Muscle of arm (tissue), 12 donors: Measurements from ENCODE around the gene AUTS2. TPM values are rescaled to one million over a fixed set of nuclear protein-coding genes. Genes with fewer than 3 reads are reported as not detected.

Experiments used
- DNase-seq: peaks from one replicate; pipeline ENCODE4 v3.0.0-alpha.2; 2013
- polyA plus RNA-seq, 12 donors: library from polyadenylated mRNA; unstranded; fragments of 120-200 nt; gene quantifications; one replicate each; pipeline ENCODE4 v1.2.1, GENCODE V29; 2013; ENCODE audit not compliant: insufficient read length in 12 of 12

The AUTS2 gene
- polyA plus RNA-seq, 12 donors, result 60.0 to 182 (median 86.6) TPM

DNA sequence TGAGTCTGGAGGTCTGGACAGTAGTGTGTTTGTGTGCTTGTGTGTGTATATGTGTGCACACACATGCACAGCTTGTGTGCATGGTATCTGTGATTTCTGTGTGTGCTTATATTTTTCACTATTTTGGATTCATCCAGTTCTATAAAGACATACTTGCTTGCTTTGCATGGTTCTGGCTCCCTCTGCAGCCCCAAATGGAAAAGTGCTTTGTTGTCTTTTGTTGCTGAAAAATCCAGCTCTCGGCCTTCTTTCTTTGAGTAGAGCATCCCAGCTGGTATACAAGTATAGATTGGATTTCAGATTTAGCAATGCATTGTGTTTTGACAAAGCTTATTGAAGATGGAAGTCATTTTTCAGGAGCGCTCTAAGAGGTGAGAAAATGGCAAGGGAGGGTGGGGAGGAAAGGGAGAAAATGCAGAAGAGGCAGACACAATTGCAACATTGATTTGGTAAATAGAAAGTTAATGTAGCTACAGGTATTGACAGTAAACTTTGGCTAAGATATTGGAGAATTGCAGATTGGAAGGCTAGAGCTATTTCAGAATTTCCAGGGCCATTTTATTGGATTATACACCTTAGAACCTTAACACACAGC lies 333.9 kb downstream of the AUTS2 start:
- peak; percentile 53 for DNase-seq

DNA sequence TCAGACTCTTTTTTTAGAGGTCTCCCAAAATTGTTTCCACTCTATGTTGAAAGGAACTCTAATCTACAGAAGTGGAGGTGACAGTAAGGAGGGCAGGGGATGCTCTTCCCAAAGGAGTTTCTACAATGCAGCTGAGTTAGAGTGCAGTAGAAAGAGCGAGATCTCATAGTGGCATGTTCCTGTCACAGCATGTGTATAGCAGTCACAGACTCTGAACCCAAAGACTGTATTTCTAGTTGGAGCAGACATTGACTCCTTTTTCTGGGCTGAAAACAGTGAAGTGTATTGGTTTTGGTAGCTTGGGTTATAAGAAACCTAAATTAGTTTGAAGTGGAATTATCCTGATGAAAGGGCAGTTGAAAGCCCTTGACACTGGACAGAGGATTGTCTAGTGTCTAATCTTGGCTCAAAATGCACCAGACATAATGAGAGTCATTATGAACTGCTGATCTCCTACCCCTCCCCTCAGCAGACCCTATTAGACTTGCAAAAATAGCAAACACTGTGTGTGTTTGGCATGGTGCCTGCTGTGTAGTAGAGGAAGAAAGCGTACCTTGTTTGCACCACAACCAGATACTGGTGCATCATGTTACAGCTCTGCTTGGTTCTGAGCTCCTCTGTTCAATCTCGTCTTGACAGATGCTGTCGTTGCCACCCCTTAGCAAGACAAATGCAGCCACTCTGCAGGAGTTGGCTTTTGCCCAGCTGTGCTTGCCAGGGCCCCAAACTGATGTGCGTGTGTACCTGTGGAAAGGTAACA lies 336.0 kb downstream of the AUTS2 start:
- no peak for DNase-seq

DNA sequence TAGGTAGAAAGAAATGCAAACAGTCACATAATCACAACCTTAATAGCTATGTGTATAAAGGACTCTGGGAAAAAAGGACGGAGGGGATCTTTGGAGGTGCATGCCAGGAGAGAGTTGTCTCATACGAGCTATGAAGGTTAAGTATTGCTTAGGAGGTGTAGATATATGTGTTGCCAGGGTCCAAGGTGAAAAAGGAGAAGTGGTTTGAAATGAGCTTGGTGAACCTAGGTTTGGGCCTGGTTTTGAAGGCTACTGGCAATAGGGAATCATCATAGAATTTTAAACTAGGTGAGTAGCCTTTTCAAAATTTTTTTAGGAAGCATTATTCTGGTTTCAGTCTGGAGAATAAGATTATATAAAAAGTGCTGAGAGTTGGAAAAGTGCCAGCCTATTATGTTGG lies 336.8 kb downstream of the AUTS2 start:
- no peak for DNase-seq

DNA sequence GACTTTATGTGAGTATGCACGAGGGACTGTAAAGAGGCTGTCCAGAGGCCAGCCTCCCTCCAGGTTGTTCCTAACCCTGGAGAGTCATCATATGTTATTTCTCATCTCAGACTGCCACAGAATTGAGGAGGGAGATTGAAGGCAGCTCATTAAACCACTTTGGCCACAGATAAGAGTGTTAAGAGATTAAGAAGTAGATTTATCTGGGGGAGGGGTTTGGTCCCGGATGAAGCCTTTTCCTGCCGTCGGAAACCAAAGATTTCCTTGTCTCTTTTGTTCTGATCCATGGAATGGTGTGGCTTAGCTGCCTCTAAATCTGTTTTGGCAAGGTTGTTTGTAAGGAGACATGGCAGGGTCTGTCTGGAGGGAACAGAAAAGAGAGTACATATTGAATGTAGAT lies 338.8 kb downstream of the AUTS2 start:
- DNase-seq, result no peak

DNA sequence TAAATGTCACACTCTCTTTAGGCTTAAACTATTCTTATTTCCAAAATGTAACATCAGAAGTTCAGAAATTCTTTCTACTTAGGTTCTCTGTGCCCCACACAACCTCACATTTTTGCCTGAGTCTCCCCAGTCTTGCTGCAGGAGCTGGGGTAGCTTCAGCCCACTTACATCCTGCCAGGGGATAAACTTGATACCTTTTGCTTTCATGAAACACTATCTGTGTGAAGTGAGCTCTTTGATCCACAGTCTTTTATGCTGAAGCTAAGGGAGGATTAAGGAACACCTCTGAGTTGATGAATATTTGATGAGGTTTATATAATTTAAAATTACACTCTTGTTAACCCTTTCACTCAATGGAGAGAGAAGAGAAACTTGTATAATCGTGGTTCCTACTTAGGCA lies 341.0 kb downstream of the AUTS2 start:
- no peak for DNase-seq

DNA sequence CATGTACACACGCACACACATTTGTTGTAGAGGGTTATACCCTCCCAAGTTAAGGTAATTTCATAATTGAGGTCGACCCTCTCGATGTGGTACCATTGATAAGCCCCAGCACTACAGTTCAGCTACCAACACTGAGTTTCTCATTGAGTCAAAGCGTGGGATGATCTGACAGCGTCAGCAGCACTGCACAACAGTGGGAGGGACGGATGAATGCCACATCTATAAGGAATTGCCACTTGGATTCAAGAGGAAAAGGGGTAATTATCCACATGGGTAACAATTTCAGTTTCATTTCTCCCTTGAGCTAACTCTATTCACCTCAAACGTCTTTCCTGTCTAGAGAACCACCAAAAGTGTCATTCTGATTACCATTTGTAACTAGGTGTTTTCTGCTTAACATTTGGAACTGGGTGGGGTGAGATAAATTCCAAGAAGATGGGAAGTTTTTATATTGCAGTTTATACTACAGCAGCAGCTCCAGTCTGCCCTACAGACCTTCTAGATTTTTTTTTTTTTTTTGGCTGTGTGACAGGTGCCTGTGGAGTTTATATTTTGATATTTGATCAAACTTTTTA lies 342.9 kb downstream of the AUTS2 start:
- no peak for DNase-seq

DNA sequence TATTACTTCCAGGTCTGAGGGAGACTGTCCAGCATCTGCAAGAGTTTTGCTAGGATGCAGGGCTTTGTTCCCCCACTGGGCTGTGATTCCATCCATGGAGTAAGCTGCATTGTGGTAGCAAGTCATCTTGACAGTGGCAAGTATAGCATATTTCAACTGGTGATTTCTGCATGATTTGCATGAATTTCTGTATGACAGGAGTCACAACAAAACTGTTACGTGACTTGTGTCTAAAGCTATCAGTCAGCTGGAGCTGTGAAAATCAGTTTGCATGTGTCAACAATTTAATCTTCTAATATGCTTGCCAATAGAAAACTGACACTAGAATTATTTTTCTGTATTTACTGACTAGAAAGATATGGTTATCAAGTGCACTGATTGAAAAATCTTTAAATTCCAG lies 344.3 kb downstream of the AUTS2 start:
- DNase-seq, result no peak

DNA sequence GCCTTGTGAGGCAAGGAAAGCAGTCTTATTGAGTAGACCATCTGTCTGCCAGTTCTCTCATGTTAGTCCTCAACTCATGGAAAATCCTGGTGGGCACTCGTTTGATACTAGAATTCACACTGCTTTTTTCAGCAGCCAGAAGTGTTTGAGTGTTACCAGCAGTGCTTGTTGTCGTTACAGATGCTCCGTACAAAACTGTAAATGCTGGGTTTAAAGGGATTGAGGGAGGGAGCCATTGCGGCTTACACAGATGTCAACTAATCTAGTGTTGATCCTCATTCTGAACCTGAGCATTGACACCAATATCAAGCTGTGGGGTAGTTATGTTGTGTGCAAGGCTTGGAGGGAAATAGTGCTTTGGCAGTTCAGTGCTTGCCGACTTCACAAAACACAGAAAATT lies 348.6 kb downstream of the AUTS2 start:
- no peak for DNase-seq

DNA sequence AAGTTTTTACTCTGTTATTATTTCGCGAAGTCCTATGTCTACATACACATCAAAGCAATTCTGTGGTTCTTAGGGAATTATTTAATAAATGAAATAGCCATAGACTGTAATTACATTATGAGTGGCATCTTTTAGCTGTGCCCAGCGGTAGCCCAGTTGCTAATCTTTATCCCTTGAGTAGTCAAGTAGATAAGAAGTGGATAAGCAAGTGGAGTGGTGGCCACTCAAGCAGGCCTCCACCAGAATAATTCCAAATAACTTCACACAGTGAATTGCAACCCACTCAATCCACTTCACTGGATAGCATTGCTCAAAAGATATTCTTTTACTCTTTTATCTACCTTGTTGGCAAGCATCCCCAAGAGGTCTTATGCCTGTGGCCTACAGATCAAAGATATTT lies 349.7 kb downstream of the AUTS2 start:
- DNase-seq, result no peak

DNA sequence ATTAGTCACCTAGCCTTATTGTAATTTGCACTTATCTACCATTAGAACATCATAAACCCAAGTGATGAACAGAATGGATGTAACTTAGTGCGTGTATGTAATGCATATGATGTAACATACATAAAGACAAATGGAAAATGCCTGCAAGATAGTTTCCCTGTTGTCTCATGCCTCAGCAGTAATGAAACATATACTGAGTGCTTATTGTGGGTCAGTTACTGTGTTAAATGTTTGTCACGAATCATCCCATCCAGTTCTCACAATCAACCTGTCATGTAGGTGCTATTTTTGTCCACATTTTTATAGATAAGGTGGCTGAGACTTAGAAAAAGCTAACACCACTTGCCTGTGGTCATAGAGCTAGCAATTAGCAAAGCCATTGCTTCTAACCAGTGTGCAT lies 350.8 kb downstream of the AUTS2 start:
- no peak for DNase-seq

DNA sequence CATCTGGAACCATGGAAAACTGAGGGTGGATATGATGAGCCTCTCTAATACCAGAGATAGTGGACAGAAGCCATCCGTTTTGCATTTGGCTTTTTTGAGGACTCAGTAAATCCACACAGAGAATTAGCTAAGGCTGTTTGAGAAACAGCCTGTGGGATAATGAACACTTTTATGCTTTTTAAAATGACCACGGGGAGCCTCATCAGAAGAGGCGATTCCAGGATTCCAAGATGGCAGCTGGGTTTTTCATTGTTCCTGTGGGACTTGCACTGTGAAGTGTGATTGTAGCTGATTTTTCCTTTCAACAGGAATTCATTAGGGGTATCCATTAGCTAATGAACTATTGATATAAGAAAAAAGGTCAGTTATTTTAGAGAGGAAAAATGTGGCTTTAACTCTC lies 353.2 kb downstream of the AUTS2 start:
- DNase-seq, result no peak

DNA sequence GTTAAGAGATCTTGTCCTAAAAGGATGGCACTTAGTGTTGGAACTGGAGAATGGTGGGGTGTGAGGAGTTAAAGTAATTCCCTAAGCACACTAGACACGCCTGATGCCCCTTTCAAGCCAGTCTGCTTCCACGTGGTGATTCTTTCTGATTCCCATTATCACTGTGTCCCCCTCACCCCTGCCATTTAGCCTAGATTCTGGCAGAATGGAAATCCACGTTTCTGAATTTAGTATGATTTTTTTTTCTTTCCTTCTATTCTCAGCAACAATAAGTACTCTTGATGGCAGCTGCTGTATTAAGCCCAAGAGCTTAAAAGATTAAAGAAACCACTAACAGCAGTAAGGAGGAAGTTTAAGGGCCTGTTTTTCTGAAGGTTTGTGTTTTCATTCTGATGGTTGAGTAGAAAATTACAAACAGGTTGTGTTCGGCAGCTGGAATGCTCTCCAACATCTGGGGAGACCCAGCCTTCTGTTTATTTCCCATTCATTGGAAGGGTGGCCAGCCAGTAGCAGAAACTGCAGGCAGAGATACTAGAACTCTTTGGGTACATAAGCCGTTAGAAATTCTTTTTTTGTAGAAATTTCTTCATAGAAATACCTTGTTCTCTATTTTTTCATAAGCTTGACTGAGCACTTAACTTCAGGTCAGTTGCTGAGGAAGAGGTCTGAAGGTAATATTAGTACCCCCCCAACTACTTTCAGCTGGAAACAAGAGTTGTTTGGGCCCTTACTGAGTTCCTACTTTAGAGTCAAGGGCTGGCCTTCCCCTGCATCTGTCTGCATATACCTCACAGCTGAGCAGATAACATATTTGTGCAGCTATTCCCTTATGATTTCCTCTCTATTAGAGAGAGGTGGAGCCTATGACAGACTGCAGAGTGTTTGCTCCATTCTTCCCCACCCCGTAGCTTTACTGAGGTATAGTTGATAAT lies 355.1 kb downstream of the AUTS2 start:
- DNase-seq, result peak; percentile 47

DNA sequence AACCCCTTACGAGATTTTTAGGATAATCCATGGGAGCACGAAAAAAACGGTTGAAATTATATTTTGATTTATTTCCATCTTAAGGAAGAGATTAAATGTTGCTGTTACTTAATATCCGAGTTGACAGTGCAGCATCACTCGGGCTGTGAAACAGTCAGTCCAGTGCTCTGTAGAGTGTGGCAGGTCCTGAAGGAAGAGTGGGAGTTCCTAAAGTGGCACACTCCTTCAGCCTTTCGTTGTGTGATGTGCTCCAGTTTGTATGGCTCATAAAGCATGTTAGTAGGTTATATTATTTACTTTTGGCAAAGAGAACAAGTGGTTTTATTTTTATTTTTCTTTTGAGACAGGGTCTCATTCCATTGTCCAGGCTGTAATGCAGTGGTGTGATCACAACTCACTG lies 358.3 kb downstream of the AUTS2 start:
- no peak for DNase-seq

DNA sequence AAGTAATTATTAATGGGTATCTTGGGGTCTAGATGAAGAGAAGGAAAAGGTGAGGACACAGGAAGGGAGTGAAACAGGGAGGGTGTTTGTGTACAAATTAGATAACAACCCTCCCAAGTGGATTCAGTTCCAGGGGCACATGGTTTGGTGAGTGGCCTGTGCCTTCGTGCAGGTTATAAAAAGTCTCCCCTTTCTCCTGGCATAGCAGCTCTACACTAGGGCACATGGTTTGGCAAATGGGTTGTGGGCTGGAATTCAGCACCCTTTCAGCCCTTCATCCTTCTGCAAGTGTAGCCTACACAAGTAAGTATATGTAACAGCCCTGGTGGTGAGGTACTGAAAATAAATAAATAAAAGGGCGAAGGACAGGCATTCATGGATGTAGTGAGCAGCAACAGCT lies 359.4 kb downstream of the AUTS2 start:
- DNase-seq, result no peak

DNA sequence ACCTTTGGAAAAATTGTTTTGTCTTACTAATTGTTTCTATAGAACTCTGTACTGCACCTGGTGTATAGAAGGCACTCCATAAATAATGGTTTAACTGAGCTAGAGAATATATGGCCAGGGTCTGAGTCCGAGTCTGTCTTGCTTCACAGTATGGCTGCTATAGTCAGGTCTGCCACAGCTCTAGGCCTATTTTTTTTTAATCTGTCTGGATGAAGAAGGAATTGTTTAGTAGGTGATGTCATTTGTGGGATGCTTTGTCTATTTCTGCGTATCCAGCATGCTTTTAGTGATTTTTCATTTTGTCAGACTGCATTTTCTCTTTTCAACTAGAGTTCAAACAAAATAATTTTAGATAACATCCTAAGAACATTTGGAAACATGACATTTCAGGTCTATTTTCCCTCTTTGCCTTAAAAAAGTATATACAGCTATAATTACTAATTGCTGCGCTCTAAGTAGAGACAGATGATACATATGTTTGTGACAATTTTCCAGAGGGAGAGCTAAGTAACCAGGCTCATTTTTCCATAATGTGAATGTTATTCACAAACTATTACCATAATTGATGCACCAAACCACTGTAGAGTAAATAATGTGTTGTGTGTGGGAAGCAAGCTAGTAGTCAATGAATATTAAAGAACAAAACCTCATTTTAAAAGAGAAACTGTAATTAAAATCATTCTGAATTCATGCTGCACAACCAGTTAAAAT lies 361.7 kb downstream of the AUTS2 start:
- DNase-seq, result peak; percentile 25

DNA sequence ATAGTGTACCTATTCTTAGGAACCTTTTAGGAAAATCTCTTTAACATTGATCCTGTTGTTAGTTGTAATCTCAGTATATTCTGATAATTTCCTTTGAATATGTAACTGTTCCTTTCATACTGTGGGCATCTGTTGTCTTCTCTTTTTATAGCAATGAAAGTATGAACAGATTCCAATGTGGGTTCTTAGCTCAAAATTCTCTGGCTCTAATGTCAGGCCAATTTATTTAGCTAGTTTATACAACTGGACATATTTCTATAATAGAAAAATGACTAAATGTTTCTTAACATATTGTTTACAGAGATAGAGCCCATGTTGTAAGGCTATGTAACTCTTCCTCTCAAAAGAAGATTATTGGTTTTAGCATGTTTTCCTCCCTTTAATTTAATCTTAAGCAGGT lies 363.2 kb downstream of the AUTS2 start:
- DNase-seq, result no peak

DNA sequence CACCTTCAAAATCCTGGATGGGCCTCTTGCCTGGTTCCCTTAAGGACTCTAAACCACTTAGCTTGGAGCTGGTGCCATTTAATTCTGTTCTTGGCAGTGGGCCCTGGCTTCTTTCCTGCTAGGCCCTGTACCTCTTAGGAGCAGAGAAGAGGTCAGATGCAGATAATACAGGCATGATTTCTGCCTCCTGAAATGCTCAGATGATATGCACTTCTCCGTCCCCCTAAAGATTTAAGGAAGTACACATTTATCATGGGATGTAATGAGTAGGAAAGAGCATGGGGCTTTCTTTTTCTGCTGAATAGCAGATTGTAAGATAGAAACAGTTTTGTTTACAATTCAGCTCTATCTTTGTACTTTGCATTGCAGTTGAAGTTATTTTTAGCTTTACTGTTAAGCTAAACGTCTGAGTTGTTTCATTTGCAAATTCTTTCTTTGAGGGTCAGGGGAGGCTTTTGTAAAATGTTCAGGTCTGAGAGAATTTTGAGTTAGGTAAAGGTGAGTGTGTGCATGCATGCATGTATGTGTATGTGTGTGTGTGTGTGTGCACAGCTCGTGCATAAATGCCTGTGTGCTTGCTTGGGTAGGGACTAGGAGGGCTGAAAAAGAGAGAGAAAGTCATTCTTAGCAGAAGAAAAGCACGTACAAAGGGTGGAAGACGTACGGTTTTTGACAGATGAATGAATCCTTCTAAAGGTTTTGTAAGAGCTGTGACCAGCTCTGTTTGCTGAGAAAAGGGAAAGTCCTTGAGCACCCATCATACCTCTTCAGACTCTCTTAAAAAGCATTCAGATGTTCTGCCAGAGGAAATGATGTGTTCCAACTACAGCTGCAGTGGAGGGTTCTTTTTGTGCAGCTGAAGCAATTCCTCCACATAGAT lies 364.2 kb downstream of the AUTS2 start:
- peak; percentile 61 for DNase-seq

DNA sequence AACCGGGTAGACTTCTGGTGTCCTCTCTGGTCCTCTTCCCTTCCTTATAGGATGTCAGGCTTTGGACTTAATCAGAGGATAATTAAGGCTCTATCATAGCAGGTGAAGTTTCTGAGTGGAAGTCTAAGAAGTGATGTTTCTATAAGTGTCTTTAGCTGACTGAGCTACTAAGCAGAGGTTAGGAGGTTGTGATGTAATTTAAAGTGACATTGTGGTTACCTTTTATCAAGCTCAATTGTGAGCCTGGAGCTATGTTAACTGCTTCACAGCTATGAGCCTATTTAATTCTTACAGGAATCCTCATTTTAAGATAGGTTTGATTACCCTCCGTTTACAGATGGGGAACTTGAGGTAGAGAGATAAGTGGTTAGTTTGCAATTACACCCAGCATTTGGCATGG lies 365.1 kb downstream of the AUTS2 start:
- no peak for DNase-seq

DNA sequence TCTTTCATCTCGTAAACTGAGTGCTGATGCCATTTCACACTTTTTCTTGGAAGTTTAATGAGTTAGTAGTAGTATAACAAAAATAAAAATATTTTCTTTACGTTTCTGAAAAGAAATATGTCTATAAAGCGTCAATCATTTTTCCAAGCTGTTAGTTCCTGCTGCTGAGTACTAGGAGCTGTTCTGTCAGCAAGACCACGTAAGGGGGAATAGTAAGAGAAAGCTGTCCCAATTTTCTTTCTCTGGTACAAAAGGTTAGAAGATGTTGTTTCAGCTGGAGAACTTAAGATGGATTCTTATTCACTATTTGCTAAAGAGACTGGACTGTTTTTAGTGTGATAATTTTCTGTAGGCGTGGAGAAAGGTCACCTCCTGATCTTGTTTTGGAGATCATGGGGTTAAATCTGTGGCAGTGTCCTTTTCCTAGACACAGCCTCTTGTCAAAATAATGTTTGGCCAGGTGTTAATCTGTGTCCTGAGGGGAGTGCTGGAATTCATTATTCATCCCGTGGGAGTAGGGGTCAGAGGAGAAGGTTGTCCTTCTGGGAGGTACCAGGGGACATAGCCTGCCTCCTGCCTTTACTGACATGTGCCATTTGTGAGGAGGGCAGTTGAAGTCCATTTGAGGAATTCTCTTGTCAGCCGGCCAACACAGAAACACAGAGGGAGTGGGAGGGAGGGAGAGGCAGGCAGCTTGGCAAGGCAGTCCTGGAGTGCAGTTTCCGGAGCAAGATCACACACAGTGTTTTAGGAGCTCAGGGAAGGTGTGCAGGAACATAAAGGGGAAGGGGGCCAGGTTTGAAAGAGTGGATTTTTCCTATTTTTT lies 368.7 kb downstream of the AUTS2 start:
- DNase-seq, result peak; percentile 38
